Neural progenitor cell (in vitro differentiated cells): Measurements from ENCODE around the gene TMSB4X. TPM values are rescaled to one million over a fixed set of nuclear protein-coding genes. Genes with fewer than 3 reads are reported as not detected.

Experiments
- DNase-seq: peaks from one replicate; pipeline ENCODE4 v3.0.0-alpha.2; 2016; ENCODE audit warnings: low spot score
- H2AFZ ChIP-seq: fragments of 200-600 bp; sonication (generic); replicated peaks from 2 replicates; pipeline ENCODE4 v1.6.1; 2016; ENCODE audit warnings: antibody characterized with exemption
- H3F3A ChIP-seq: fragments of 200-600 bp; sonication (generic); 2 replicates; pipeline ENCODE4 v1.6.1; 2016; ENCODE audit warnings: antibody characterized with exemption, low read depth
- H3K27ac ChIP-seq: fragments of 200-600 bp; sonication (generic); 2 replicates; pipeline ENCODE4 v1.5.1; 2016; ENCODE audit warnings: mild to moderate bottlenecking
- H3K27me3 ChIP-seq: fragments of 200-600 bp; sonication (generic); 2 replicates; pipeline ENCODE4 v1.6.1; 2016; ENCODE audit warnings: mild to moderate bottlenecking, moderate library complexity
- H3K36me3 ChIP-seq: fragments of 200-600 bp; sonication (generic); 2 replicates; pipeline ENCODE4 v1.5.1; 2016
- H3K4me1 ChIP-seq: fragments of 200-600 bp; sonication (generic); 2 replicates; pipeline ENCODE4 v1.6.1; 2016; ENCODE audit warnings: mixed run types
- H3K4me2 ChIP-seq: fragments of 200-600 bp; sonication (generic); 2 replicates; pipeline ENCODE4 v1.6.1; 2016
- H3K4me3 ChIP-seq: fragments of 200-600 bp; sonication (generic); 2 replicates; pipeline ENCODE4 v1.5.1; 2016
- H3K79me2 ChIP-seq: fragments of 200-600 bp; sonication (generic); 2 replicates; pipeline ENCODE4 v1.6.1; 2016; ENCODE audit warnings: low read depth
- H3K9ac ChIP-seq: fragments of 200-600 bp; sonication (generic); 2 replicates; pipeline ENCODE4 v1.6.1; 2016
- H3K9me3 ChIP-seq: fragments of 200-600 bp; sonication (generic); 2 replicates; pipeline ENCODE4 v1.5.1; 2016; ENCODE audit warnings: low read depth
- H4K20me1 ChIP-seq: fragments of 200-600 bp; sonication (generic); 2 replicates; pipeline ENCODE4 v1.6.1; 2016; ENCODE audit warnings: low read depth
- H3K27ac Mint-ChIP-seq: 3 replicates; pipeline ENCODE4 v1.8.0; 2021; ENCODE audit warnings: mixed read lengths
- H3K27me3 Mint-ChIP-seq: 2 replicates; pipeline ENCODE4 v1.8.0; 2022; ENCODE audit warnings: low read depth, mild to moderate bottlenecking, inconsistent platforms, moderate library complexity, mixed read lengths; ENCODE audit not compliant: insufficient read depth
- H3K36me3 Mint-ChIP-seq: 3 replicates; pipeline ENCODE4 v1.8.0; 2021; ENCODE audit warnings: mixed read lengths
- H3K4me1 Mint-ChIP-seq: 3 replicates; pipeline ENCODE4 v1.8.0; 2021; ENCODE audit warnings: mixed read lengths
- H3K4me3 Mint-ChIP-seq: 3 replicates; pipeline ENCODE4 v1.8.0; 2021; ENCODE audit warnings: mild to moderate bottlenecking, moderate library complexity, mixed read lengths
- H3K9me3 Mint-ChIP-seq: 3 replicates; pipeline ENCODE4 v1.8.0; 2020; ENCODE audit warnings: mixed read lengths
- CTCF ChIP-seq: fragments of 200-600 bp; sonication (generic); IDR thresholded peaks from 2 replicates; pipeline ENCODE4 v1.5.1; 2017; ENCODE audit warnings: antibody characterized with exemption, mild to moderate bottlenecking
- EZH2 ChIP-seq: fragments of 200-600 bp; sonication (generic); IDR thresholded peaks from 2 replicates; pipeline ENCODE4 v1.6.1; 2017; ENCODE audit warnings: antibody characterized with exemption, mild to moderate bottlenecking, moderate library complexity
- EZH2phosphoT487 ChIP-seq: fragments of 200-600 bp; sonication (generic); IDR thresholded peaks from 2 replicates; pipeline ENCODE4 v1.6.1; 2017; ENCODE audit warnings: antibody characterized with exemption
- total RNA-seq: library from RNA; depleted of rRNA; stranded (reverse); fragments of >200 nt; gene quantifications from 2 replicates; pipeline ENCODE4 v1.2.3, GENCODE V29; 2015; ENCODE audit warnings: low replicate concordance

Gene TMSB4X
- total RNA-seq, 1 donor from 2014 or later: 3,462 TPM

- Histone ChIP-seq H2AFZ (no peak overlapping the region), H3K36me3 (no peaks in the 10 kb centered on the region), H3K79me2 (no peaks in the 10 kb centered on the region), H3K27ac (no peak overlapping the region), H3F3A (no peaks in the 10 kb centered on the region), H4K20me1 (no peaks in the 10 kb centered on the region), H3K4me3 (no peak overlapping the region), H3K4me2 (no peak overlapping the region), H3K9me3 (no peaks in the 10 kb centered on the region), H3K4me1 (no peaks in the 10 kb centered on the region), H3K27me3 (no peaks in the 10 kb centered on the region), H3K9ac (no peak overlapping the region)
- Mint-ChIP-seq H3K36me3 (no peaks in the 10 kb centered on the region), H3K9me3 (peaks cover 7% of the 10 kb centered on the region), H3K27me3 (no peaks in the 10 kb centered on the region), H3K4me3 (no peak overlapping the region), H3K27ac (no peak overlapping the region), H3K4me1 (peaks cover 10% of the 10 kb centered on the region)
- DNase-seq: no peak
- TF ChIP-seq EZH2phosphoT487: no peak
- TF ChIP-seq CTCF: no peak
- no peak for TF ChIP-seq EZH2
Measured at GRCh38 chrX:13008189-13008533, 33.3 kb downstream of the TMSB4X start.

- no peak overlapping the region for H2AFZ ChIP-seq
- H3K9ac ChIP-seq: no peak overlapping the region
- TF ChIP-seq EZH2phosphoT487 (no peak), EZH2 (no peak), CTCF (no peak)
- Mint-ChIP-seq H3K4me1 (peaks cover 16% of the 10 kb centered on the region), H3K27me3 (no peaks in the 10 kb centered on the region), H3K27ac (no peak overlapping the region), H3K36me3 (no peaks in the 10 kb centered on the region), H3K9me3 (peaks cover 7% of the 10 kb centered on the region), H3K4me3 (no peak overlapping the region)
- no peak overlapping the region for H3K4me3 ChIP-seq
- no peak overlapping the region for H3K27ac ChIP-seq
- H3F3A ChIP-seq: no peaks in the 10 kb centered on the region
- H3K36me3 ChIP-seq: no peaks in the 10 kb centered on the region
- no peak overlapping the region for H3K4me2 ChIP-seq
- no peaks in the 10 kb centered on the region for H4K20me1 ChIP-seq
- H3K79me2 ChIP-seq: no peaks in the 10 kb centered on the region
- no peaks in the 10 kb centered on the region for H3K27me3 ChIP-seq
- H3K4me1 ChIP-seq: peaks cover 1% of the 10 kb centered on the region
- no peak for DNase-seq
- H3K9me3 ChIP-seq: no peaks in the 10 kb centered on the region
Measured at GRCh38 chrX:13008851-13009250, 33.9 kb downstream of the TMSB4X start.

- Histone ChIP-seq H3K79me2 (no peaks in the 10 kb centered on the region), H3K4me2 (no peak overlapping the region), H3K27ac (no peak overlapping the region), H3K27me3 (no peaks in the 10 kb centered on the region), H3K4me1 (peaks cover 5% of the 10 kb centered on the region), H2AFZ (no peak overlapping the region), H3F3A (no peaks in the 10 kb centered on the region), H3K9me3 (no peaks in the 10 kb centered on the region), H4K20me1 (no peaks in the 10 kb centered on the region), H3K36me3 (no peaks in the 10 kb centered on the region), H3K4me3 (no peak overlapping the region), H3K9ac (no peak overlapping the region)
- Mint-ChIP-seq H3K4me1 (peaks cover 19% of the 10 kb centered on the region), H3K27me3 (no peaks in the 10 kb centered on the region), H3K9me3 (peaks cover 7% of the 10 kb centered on the region), H3K4me3 (no peak overlapping the region), H3K27ac (no peak overlapping the region), H3K36me3 (no peaks in the 10 kb centered on the region)
- DNase-seq: no peak
- no peak for TF ChIP-seq CTCF
- TF ChIP-seq EZH2: no peak
- TF ChIP-seq EZH2phosphoT487: no peak
Measured at GRCh38 chrX:13009273-13009672, 34.4 kb downstream of the TMSB4X start.

- DNase-seq: no peak
- peaks cover 5% of the 10 kb centered on the region for H3K4me1 ChIP-seq
- Mint-ChIP-seq H3K36me3 (no peaks in the 10 kb centered on the region), H3K4me3 (no peak overlapping the region), H3K27me3 (no peaks in the 10 kb centered on the region), H3K27ac (no peak overlapping the region), H3K9me3 (peaks cover 4% of the 10 kb centered on the region), H3K4me1 (peaks cover 19% of the 10 kb centered on the region)
- no peaks in the 10 kb centered on the region for H3K9me3 ChIP-seq
- H4K20me1 ChIP-seq: no peaks in the 10 kb centered on the region
- H3K4me3 ChIP-seq: no peak overlapping the region
- H3K4me2 ChIP-seq: no peak overlapping the region
- H2AFZ ChIP-seq: no peak overlapping the region
- H3K27ac ChIP-seq: no peak overlapping the region
- H3K27me3 ChIP-seq: no peaks in the 10 kb centered on the region
- no peaks in the 10 kb centered on the region for H3F3A ChIP-seq
- H3K36me3 ChIP-seq: no peaks in the 10 kb centered on the region
- no peaks in the 10 kb centered on the region for H3K79me2 ChIP-seq
- TF ChIP-seq EZH2 (no peak), EZH2phosphoT487 (no peak), CTCF (no peak)
- no peak overlapping the region for H3K9ac ChIP-seq
Measured at GRCh38 chrX:13009844-13010243, 34.9 kb downstream of the TMSB4X start.
